Measurements from ENCODE around the gene KBTBD3. TPM values are rescaled to one million over a fixed set of nuclear protein-coding genes. Genes with fewer than 3 reads are reported as not detected.

The KBTBD3 gene
- total RNA-seq, 1 donor from 2014 or later, result 3.1 TPM

GRCh38 chr11:106076171-106076918, 802 bp downstream of the KBTBD3 start:
- no peaks in the 10 kb centered on the region for H3K9me3 Mint-ChIP-seq (ENCODE audit: unreplicated experiment)
- H3K27ac Mint-ChIP-seq (ENCODE audit: unreplicated experiment), result peak overlapping the region; percentile 72
- peak overlapping the region; percentile 97 for H3K4me3 Mint-ChIP-seq (ENCODE audit: unreplicated experiment)
- no peak for TF ChIP-seq CTCF (IDR thresholded peaks at IDR 0.05; ENCODE audit: unreplicated experiment)
- peaks cover 11% of the 10 kb centered on the region for H3K4me1 Mint-ChIP-seq (ENCODE audit: unreplicated experiment)
- no peak for DNase-seq (ENCODE audit: low spot score)
- peaks cover 3% of the 10 kb centered on the region for H3K27me3 Mint-ChIP-seq (ENCODE audit: unreplicated experiment)
- peaks cover 8% of the 10 kb centered on the region for H3K36me3 Mint-ChIP-seq (ENCODE audit: low read depth, unreplicated experiment)

GRCh38 chr11:106072804-106073203, 4.3 kb downstream of the KBTBD3 start:
- DNase-seq (ENCODE audit: low spot score), result no peak
- Mint-ChIP-seq H3K4me3 (ENCODE audit: unreplicated experiment) (no peak overlapping the region), H3K9me3 (ENCODE audit: unreplicated experiment) (no peaks in the 10 kb centered on the region), H3K27me3 (ENCODE audit: unreplicated experiment) (peaks cover 3% of the 10 kb centered on the region), H3K4me1 (ENCODE audit: unreplicated experiment) (peaks cover 5% of the 10 kb centered on the region), H3K36me3 (ENCODE audit: low read depth, unreplicated experiment) (no peaks in the 10 kb centered on the region), H3K27ac (ENCODE audit: unreplicated experiment) (no peak overlapping the region)
- TF ChIP-seq CTCF (IDR thresholded peaks at IDR 0.05; ENCODE audit: unreplicated experiment), result no peak

- no peak overlapping the region for H3K4me3 Mint-ChIP-seq (ENCODE audit: unreplicated experiment)
These were observed 6.5 kb downstream of the KBTBD3 start for GRCh38 chr11:106070606-106071005.

GRCh38 chr11:106063009-106063408, 14.1 kb downstream of the KBTBD3 start:
- TF ChIP-seq CTCF (IDR thresholded peaks at IDR 0.05; ENCODE audit: unreplicated experiment), result no peak
- Mint-ChIP-seq H3K4me1 (ENCODE audit: unreplicated experiment) (no peaks in the 10 kb centered on the region), H3K4me3 (ENCODE audit: unreplicated experiment) (no peak overlapping the region), H3K36me3 (ENCODE audit: low read depth, unreplicated experiment) (no peaks in the 10 kb centered on the region), H3K27me3 (ENCODE audit: unreplicated experiment) (no peaks in the 10 kb centered on the region), H3K9me3 (ENCODE audit: unreplicated experiment) (no peaks in the 10 kb centered on the region), H3K27ac (ENCODE audit: unreplicated experiment) (no peak overlapping the region)
- DNase-seq (ENCODE audit: low spot score), result no peak

More at GRCh38 chr11:106070606-106071005, 6.5 kb downstream of the KBTBD3 start:
- no peaks in the 10 kb centered on the region for H3K4me1 Mint-ChIP-seq (ENCODE audit: unreplicated experiment)
- H3K27ac Mint-ChIP-seq (ENCODE audit: unreplicated experiment), result no peak overlapping the region
- no peaks in the 10 kb centered on the region for H3K27me3 Mint-ChIP-seq (ENCODE audit: unreplicated experiment)
- H3K9me3 Mint-ChIP-seq (ENCODE audit: unreplicated experiment), result no peaks in the 10 kb centered on the region
- TF ChIP-seq CTCF (IDR thresholded peaks at IDR 0.05; ENCODE audit: unreplicated experiment), result no peak
- H3K36me3 Mint-ChIP-seq (ENCODE audit: low read depth, unreplicated experiment), result no peaks in the 10 kb centered on the region
- DNase-seq (ENCODE audit: low spot score), result no peak
